ENCODE data around the gene TENT5C.

TENT5C gene

DNA sequence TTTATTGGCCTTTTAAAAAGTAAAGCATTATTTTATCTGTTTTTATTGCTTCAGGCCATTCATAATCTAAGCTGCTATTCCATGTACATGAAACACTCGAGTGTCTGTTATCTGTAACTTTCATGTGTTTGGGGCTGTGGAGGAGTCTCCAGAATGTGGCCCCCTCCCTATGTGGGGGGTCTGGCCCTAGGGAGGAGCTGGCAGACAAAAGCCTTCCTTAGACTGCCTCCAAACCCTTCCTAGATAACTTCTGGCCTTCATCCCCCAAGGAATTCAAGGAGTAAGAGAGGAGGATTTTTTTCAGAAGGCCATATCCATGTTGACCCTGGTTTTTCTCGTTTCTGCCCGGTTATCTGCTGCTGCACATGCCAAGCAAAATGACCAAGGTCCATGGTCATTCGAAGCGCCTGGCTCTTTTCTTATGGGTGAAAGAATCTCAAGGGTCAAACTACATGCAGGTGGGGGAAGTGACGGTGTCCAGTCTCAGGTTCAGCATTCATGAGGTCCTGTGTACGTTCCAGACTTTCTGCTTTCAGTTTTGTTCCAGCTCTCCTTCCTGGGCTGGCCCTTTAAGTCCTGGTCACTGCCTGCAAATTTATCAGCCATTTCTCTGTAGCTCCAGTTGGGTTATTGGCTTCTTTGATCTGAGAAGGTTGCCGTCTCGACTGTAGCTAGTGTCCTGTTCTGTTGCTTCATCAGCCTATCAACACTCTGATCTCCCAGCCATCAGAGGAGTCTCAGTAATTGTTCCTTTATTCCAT lies 8.3 kb downstream of the TENT5C start:
- DNase-seq (ENCODE audit: low read depth) = no peak

DNA sequence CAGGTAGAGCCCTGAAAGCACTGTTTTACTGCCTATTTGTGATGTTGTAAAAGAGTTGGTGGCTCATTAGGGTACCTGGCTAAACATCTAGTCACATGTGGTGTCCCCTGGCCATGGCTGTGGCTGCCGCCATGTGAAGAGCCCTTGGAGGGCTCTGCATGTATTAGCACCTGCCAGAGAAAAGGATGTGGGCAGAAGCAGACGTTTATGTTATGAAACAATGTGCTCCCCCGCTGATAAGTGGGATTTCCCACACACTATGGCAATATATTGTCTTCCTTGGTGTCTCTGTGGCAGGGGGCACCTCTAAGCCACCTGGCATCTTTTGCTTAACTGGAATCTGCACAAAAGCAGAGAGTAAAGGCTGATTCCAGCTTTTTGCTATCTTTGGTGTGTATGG lies 9.6 kb downstream of the TENT5C start:
- no peak for DNase-seq (ENCODE audit: low read depth)

DNA sequence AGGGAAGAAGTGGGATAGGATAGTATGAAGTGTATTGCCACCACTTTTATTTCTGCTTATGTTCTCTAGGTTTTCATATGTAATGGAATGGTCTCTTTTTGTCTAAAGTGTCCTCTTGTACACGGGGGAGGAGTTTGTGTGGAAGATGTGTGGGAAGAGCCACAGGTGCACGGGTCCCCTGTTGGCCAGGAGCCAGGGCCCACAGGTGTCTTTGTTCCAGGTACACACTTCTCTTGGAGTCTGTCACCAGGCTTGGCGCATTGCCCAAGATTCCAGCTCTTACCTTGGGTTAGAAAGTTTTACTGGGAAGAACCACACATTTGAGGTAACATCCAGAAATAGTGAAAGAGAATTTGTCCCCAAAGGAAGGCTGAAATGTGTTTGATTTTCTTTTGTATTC lies 10.5 kb downstream of the TENT5C start:
- no peak for DNase-seq (ENCODE audit: low read depth)

- DNase-seq (ENCODE audit: low read depth) = no peak
These were observed 11.1 kb downstream of the TENT5C start for GRCh38 chr1:117616967-117617366.

DNA sequence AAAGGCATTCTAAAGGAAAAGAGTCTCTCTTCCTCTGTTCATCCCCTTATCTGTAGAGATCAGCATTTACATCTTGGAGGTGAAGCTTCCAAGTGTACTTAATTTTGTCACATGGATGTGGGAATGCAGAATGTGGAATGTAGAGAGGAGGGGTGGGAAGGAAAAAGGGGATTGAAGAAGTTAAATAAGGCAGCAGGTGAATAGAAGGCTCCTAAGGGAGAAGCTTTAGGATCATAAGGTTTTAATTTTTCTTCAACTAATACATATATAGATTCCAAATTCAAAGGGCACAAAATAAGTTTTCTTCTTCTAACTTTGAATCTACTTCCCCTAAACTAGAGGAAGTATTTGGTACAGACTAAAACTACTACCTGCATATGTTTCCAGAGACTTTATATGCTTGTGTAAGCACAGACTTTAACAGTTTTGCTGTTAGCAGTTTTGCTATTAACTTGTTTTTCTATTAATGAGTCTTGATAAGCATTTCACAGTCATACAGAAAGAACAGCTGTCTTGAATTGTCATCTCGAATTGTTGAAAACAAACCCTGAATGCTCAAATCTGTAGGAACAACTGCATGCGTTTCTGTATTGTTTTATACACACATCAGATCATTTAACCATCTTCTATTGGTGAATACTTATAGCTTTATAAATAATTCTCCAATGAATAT lies 12.7 kb downstream of the TENT5C start:
- DNase-seq (ENCODE audit: low read depth) = no peak

DNA sequence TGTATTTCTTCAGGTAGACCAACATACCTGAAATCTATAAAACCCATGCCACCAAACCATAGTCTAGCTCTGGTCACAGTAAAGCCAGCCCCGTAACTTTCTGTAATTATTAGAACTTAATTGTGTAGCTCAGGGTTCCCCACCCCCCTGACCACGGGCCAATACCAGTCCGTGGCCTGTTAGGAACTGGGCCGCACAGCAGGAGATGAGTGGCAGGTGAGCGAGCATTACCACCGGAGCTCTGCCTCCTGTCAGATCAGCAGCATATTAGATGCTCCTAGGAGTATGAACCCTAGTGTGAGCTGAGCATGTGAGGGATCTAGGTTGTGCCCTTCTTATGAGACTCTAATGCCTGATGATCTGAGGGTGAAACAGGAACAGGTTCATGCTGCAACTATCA lies 14.6 kb downstream of the TENT5C start:
- no peak for DNase-seq (ENCODE audit: low read depth)

- DNase-seq (ENCODE audit: low read depth) = no peak
These were observed 15.5 kb downstream of the TENT5C start for GRCh38 chr1:117621316-117621715.

DNA sequence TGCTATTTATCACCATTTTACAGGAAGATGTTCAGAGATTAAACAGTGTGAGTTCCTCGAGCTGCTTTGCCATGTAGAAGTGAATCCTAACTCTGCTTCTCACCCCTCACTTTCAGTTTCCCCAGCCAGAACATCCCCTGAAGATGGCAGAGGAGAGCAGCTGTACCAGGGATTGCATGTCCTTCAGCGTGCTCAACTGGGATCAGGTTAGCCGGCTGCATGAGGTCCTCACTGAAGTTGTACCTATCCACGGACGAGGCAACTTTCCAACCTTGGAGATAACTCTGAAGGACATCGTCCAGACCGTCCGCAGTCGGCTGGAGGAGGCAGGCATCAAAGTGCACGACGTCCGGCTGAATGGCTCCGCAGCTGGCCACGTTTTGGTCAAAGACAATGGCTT lies 16.9 kb downstream of the TENT5C start:
- DNase-seq (ENCODE audit: low read depth) = no peak

GRCh38 chr1:117623141-117623540 lies 17.3 kb downstream of the TENT5C start:
- DNase-seq (ENCODE audit: low read depth) = no peak

DNA sequence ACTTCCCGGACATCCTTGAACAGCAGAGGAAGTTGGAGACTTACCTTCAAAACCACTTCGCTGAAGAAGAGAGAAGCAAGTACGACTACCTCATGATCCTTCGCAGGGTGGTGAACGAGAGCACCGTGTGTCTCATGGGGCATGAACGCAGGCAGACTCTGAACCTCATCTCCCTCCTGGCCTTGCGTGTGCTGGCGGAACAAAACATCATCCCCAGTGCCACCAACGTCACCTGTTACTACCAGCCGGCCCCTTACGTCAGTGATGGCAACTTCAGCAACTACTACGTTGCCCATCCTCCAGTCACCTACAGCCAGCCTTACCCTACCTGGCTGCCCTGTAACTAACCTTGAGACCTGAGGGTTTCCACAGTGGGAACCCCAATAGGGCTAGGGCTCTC lies 17.9 kb downstream of the TENT5C start:
- DNase-seq (ENCODE audit: low read depth) = no peak

DNA sequence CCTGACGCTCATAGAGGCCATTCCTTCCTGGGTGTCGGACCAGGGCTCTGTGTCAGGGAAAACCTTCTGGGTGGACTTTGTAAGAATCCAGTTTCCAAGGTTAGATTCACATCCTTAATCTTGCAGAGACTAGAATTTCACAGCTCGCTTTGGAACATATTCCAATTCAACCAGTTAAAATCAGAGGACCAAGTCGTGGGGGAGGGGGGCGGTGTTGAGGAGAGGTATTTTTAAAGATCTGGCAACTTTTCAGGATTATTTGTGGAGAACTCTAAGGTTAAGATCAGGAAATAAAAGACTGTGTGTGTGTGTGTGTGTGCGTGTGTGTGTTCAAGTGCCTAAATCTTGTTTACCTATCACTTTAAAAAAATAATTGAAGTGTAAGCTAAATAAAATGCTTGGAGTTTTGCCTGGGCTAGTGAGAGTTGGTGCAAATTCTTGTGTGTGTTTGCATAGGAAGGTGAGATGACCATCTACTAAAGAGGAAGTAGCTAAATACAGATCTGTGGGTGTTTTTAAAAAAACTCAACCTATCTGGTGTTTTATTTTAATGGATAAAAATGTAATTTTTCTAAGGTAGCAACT lies 21.8 kb downstream of the TENT5C start:
- no peak for DNase-seq (ENCODE audit: low read depth)

- no peak for DNase-seq (ENCODE audit: low read depth)
These were observed 22.5 kb downstream of the TENT5C start for GRCh38 chr1:117628343-117628742.

GRCh38 chr1:117629625-117630422 lies 24.0 kb downstream of the TENT5C start:
- DNase-seq (ENCODE audit: low read depth) = no peak

DNA sequence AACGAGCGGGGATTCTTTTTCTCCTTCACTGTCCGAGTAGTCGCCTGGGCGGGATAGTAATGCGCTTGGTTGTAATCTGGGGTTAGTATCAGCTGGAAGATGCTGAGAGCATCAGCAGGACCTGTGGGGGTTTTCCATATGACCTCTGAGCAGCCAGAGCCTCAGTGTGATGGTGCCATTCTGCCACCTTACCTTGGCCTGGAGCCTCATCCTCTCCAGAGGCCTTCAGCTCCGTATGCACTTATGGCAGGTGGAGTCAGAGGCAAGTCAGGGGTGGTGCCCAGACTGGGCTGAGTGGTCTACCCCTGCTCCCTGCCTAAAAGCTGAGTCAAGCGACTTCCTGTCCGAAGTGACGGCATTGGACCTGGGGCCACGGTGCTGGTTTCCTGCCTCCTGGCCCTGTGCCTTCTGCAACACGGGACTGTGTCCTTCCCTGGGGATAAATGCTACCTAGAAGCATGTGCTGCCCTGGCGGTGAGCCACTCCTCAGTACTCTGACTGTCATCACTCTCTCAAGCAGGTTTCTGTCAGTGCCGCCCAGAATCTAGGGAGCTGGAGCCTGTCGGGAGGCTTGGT lies 24.7 kb downstream of the TENT5C start:
- DNase-seq (ENCODE audit: low read depth) = peak; percentile 46

GRCh38 chr1:117631359-117632160 lies 25.7 kb downstream of the TENT5C start:
- no peak for DNase-seq (ENCODE audit: low read depth)

DNA sequence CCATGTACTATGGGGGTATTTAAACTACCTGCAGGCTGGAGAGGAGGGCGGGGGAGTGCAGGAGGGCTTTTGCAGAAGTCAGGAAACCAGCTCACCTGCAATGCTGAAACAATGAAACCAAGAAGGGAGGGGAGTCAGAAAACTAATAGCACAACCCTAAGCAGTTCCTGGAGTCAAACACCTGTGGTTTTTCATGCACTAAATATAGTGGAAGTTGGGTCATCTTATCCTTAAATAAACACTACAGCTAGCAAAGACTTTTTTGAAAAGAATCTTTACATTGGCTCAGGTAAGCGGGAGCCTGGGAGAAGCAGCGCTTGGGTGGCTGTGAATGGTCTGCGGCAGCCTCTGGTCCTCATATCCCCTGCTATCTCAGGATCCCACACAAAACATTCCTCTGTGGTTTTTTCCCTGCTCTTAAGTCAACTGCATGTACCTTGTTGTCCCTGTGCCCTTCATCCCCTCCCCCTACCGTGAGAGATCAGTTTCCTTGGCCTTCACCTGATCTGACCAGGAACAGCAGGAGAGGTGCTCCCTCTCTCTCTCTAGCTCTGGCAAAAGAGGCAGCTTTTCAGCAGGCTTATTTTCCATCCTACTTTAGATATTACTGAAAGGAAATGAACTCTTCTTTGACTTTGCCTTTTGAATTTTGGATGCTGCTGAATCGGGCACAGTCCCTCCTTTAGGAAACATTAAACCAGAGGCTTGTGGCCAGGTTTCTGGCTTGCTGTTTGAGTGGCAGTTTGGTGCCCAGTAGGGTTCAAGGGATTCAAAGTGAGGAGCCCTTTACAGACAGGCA lies 26.6 kb downstream of the TENT5C start:
- no peak for DNase-seq (ENCODE audit: low read depth)

- DNase-seq (ENCODE audit: low read depth) = no peak
These were observed 27.2 kb downstream of the TENT5C start for GRCh38 chr1:117633068-117633345.

DNA sequence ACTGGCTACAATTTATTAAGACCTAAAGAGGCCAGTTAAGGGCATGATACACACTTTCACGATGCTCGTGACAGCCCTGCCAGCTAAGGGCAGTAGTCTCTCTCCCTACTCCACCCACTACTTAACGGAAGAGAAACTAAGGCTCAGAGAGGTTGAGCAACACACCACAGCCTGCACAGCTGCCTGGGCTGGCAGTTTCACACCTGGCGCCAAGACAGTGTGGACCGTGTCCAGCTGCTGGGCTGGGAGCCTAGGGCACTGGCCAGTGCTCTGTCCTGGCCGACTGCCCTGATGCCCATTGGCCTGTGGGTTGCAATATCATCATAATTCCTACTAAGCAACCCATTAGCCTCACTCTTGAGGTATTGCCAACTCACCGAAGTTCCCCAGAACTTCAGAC lies 27.6 kb downstream of the TENT5C start:
- DNase-seq (ENCODE audit: low read depth) = no peak

DNA sequence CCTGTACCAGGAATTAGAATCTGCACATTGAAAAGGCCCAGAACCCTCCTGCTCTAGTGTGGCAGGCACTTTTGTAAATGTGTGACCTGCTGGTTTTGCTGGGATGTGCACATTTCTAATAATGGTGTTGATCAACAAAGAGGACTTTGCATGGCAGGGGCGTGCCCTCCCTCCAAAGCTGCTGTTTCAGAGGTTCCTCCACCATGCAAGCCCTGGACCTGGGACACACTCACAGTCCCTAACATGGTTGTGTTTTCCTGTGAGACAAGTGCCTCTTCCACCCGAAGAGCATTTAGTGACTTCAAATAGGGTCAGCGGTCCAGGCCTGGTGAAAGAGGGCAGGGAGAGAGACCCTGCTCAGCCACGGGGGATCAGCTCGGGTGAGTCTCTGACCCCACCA lies 28.1 kb downstream of the TENT5C start:
- DNase-seq (ENCODE audit: low read depth) = no peak

DNA sequence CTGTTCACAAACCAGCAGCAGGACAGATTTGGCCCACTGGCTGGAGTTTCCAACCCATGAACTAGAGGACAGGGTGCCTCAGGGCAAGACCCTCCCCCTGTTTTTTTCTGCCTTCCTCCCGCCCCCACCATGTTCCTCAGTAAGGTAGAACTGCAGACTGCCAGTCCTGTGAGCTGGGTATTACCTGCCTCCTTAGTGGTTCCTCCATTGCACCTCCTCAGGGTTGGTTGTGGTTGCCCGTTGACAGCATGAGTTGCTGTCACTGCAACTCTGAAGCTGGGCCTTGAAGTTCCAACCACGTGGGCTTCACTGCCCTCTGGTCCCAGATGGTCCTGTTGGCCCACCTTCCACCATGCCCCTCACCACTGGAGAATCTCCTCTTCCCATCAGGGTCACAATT lies 28.8 kb downstream of the TENT5C start:
- DNase-seq (ENCODE audit: low read depth) = no peak

DNA sequence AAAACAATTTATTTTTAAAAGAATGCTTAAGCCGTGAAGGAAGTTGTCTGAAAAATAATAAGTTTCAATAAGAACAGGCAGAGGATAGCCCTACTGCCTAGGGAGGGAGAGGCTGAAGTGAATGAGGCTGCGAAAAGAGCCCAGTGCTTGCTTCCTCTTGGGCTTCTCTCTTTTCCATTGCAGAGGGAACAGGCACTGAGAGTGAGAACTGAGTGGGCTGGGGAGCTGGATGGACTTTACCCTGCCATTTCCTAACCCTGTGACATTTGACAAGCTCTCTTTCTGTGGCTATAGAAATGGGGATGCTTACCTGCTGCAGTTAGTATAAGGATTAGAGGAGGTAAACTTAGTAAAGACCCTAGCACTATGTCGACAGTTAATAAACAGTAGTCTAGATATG lies 30.0 kb downstream of the TENT5C start:
- DNase-seq (ENCODE audit: low read depth) = no peak
